NCI-H1092 (cell line): ENCODE results near the gene AKIRIN1.
"Not testable (repeated sequence)": the region's sequence is repeated elsewhere in the genome, so short reads cannot be mapped to it uniquely, and the experiment has no call there.

Experiments
- DNase-seq: peaks from one replicate; lab custom pipeline; 2025; lab: John Stamatoyannopoulos, UW

Gene AKIRIN1

GRCh38 chr1:39046613-39047210 lies 55.6 kb downstream of the AKIRIN1 start:
- DNase-seq: no peak

GRCh38 chr1:39047374-39048229 lies 56.5 kb downstream of the AKIRIN1 start:
- DNase-seq: no peak

GRCh38 chr1:39048745-39049370 lies 57.8 kb downstream of the AKIRIN1 start:
- DNase-seq: no peak

GRCh38 chr1:39050001-39050400 lies 58.9 kb downstream of the AKIRIN1 start:
- no peak for DNase-seq

GRCh38 chr1:39051193-39051850 lies 60.2 kb downstream of the AKIRIN1 start:
- not testable (repeated sequence) for DNase-seq

- no peak for DNase-seq
These were observed 60.9 kb downstream of the AKIRIN1 start for GRCh38 chr1:39051956-39052355.

GRCh38 chr1:39055213-39055710 lies 64.2 kb downstream of the AKIRIN1 start:
- DNase-seq: not testable (repeated sequence)
